ENCODE data around the gene FLYWCH2. TPM values are rescaled to one million over a fixed set of nuclear protein-coding genes. Genes with fewer than 3 reads are reported as not detected.
A peak's percentile ranks its signal among the peaks of the same experiment; 100 is the strongest.

FLYWCH2 gene
- total RNA-seq, 1 donor: 38.7 TPM

- H3K79me2 ChIP-seq (ENCODE audit: insufficient read depth, low read length): peaks cover 50% of the 10 kb centered on the region
- no peaks in the 10 kb centered on the region for H3K27me3 ChIP-seq (ENCODE audit: insufficient read depth, low read length)
- H3K9me3 ChIP-seq (ENCODE audit: low read depth, low read length): no peaks in the 10 kb centered on the region
- H3K4me2 ChIP-seq (ENCODE audit: insufficient read depth, low read length): no peak overlapping the region
- peak; percentile 73 for DNase-seq (ENCODE audit: insufficient read length, low spot score, missing footprints)
- H3K36me3 ChIP-seq (ENCODE audit: insufficient read depth, low read length): peaks cover 20% of the 10 kb centered on the region
- no peak overlapping the region for H3K27ac ChIP-seq (ENCODE audit: low read depth, low read length)
- no peak overlapping the region for H2AFZ ChIP-seq (ENCODE audit: low read length)
- peaks cover 8% of the 10 kb centered on the region for H3K4me1 ChIP-seq (ENCODE audit: insufficient read depth, low read length)
- no peak overlapping the region for H3K4me3 ChIP-seq (ENCODE audit: insufficient read depth, low read length)
- H4K20me1 ChIP-seq (ENCODE audit: insufficient read depth, low read length): peaks cover 39% of the 10 kb centered on the region
- TF ChIP-seq, protein P1, sequence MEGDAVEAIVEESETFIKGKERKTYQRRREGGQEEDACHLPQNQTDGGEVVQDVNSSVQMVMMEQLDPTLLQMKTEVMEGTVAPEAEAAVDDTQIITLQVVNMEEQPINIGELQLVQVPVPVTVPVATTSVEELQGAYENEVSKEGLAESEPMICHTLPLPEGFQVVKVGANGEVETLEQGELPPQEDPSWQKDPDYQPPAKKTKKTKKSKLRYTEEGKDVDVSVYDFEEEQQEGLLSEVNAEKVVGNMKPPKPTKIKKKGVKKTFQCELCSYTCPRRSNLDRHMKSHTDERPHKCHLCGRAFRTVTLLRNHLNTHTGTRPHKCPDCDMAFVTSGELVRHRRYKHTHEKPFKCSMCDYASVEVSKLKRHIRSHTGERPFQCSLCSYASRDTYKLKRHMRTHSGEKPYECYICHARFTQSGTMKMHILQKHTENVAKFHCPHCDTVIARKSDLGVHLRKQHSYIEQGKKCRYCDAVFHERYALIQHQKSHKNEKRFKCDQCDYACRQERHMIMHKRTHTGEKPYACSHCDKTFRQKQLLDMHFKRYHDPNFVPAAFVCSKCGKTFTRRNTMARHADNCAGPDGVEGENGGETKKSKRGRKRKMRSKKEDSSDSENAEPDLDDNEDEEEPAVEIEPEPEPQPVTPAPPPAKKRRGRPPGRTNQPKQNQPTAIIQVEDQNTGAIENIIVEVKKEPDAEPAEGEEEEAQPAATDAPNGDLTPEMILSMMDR (IDR thresholded peaks at IDR 0.05; ENCODE audit: extremely low read depth, low read depth, low read length): no peak
Measured at GRCh38 chr16:2924901-2925755, 42.1 kb downstream of the FLYWCH2 start.

DNA sequence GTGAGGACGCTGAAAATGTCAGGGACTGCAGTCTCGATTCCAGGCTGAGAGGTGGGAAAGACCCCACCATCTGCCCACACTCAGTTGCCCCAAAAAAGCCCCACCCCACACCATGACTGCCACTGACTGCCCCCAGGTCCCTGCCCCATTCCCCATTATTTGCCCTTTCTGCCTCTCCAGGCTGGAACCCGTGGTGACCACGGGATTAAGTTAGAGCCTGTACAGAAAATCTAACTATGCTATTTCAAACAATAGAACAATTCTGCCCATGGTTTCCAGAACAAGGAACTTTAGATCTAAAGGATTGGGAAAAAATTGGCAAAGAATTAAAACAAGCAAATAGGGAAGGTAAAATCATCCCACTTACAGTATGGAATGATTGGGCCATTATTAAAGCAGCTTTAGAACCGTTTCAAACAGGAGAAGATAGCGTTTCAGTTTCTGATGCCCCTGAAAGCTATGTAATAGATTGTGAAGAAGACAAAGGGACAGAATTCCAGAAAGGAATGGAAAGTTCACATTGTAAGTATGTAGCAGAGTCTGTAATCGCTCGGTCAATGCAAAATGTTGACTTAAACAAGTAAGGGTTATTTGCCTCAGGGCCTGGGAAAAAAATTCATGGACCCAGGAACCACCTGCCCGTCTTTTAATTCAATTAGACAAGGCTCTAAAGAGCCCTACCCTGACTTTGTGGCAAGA lies 43.1 kb downstream of the FLYWCH2 start:
- Histone ChIP-seq H3K79me2 (ENCODE audit: insufficient read depth, low read length) (peaks cover 46% of the 10 kb centered on the region), H3K4me2 (ENCODE audit: insufficient read depth, low read length) (no peak overlapping the region), H2AFZ (ENCODE audit: low read length) (no peak overlapping the region), H3K4me1 (ENCODE audit: insufficient read depth, low read length) (peaks cover 8% of the 10 kb centered on the region), H3K27ac (ENCODE audit: low read depth, low read length) (peak overlapping the region; percentile 43), H4K20me1 (ENCODE audit: insufficient read depth, low read length) (peaks cover 39% of the 10 kb centered on the region), H3K27me3 (ENCODE audit: insufficient read depth, low read length) (no peaks in the 10 kb centered on the region), H3K36me3 (ENCODE audit: insufficient read depth, low read length) (peaks cover 24% of the 10 kb centered on the region), H3K9me3 (ENCODE audit: low read depth, low read length) (no peaks in the 10 kb centered on the region), H3K4me3 (ENCODE audit: insufficient read depth, low read length) (no peak overlapping the region)
- peak; percentile 5 for DNase-seq (ENCODE audit: insufficient read length, low spot score, missing footprints)
- TF ChIP-seq, protein P1 (IDR thresholded peaks at IDR 0.05; ENCODE audit: extremely low read depth, low read depth, low read length): no peak

DNA sequence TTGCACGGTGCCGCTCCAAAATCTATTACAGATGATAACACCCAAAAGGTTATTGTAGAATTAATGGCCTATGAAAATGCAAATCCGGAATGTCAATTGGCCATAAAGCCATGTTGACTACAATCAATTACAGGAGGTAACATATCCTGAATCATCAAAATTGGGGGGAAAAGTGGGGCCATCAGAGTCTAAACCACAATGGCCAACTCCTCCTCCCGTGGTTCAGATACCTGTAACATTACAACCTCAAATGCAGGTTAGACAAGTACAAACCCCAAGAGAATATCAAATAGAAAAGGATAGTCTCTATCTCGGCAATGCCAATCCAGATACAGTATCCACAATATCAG lies 43.6 kb downstream of the FLYWCH2 start:
- Histone ChIP-seq H3K27ac (ENCODE audit: low read depth, low read length) (peak overlapping the region; percentile 43), H3K9me3 (ENCODE audit: low read depth, low read length) (no peaks in the 10 kb centered on the region), H3K4me2 (ENCODE audit: insufficient read depth, low read length) (peak overlapping the region; percentile 80), H4K20me1 (ENCODE audit: insufficient read depth, low read length) (peaks cover 39% of the 10 kb centered on the region), H3K4me3 (ENCODE audit: insufficient read depth, low read length) (peak overlapping the region; percentile 60), H3K79me2 (ENCODE audit: insufficient read depth, low read length) (peaks cover 44% of the 10 kb centered on the region), H3K36me3 (ENCODE audit: insufficient read depth, low read length) (peaks cover 23% of the 10 kb centered on the region), H2AFZ (ENCODE audit: low read length) (peak overlapping the region; percentile 77), H3K27me3 (ENCODE audit: insufficient read depth, low read length) (no peaks in the 10 kb centered on the region), H3K4me1 (ENCODE audit: insufficient read depth, low read length) (peaks cover 8% of the 10 kb centered on the region)
- TF ChIP-seq, protein P1 (IDR thresholded peaks at IDR 0.05; ENCODE audit: extremely low read depth, low read depth, low read length): no peak
- DNase-seq (ENCODE audit: insufficient read length, low spot score, missing footprints): no peak

All from osteoblast (primary cell).